Retinal pigment epithelial cell (primary cell): ENCODE measurements around the gene TAL1.
"Not testable (repeated sequence)": the region's sequence is repeated elsewhere in the genome, so short reads cannot be mapped to it uniquely, and the experiment has no call there.

ENCODE experiments used
- DNase-seq: peaks from one replicate; pipeline ENCODE4 v3.0.0-alpha.2; 2010; ENCODE audit warnings: low read depth
- H3K4me3 ChIP-seq: 2 replicates; pipeline ENCODE4 v1.5.1; 2011; ENCODE audit warnings: mild to moderate bottlenecking, low read length, control low read depth, moderate library complexity
- TF ChIP-seq, protein P1 (sequence below): conservative IDR thresholded peaks from 2 replicates; pipeline ENCODE4 v1.5.1; 2011; ENCODE audit warnings: low read depth, low read length, control low read depth, inconsistent platforms

TAL1 gene

DNA sequence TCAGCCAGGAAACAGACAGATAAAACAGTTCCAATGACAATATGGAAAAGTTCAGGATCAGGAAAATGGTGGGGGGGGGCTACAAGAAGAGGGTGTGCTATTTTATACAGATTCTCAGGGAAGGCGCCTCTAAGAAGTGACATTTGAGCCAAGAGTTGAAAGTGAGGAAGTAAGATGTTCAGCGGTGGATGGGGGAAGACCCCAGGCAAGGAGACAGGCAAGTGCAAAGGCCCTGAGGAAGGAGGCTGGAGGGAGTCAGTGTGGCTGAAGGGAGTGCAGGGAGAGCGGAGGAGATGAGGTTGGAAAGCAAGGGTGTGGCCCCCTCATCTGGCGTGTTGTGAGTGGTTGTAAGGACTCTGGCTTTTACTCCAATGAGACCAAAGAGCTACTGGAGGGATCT lies 33.8 kb downstream of the TAL1 start:
- DNase-seq = no peak
- TF ChIP-seq, protein P1, sequence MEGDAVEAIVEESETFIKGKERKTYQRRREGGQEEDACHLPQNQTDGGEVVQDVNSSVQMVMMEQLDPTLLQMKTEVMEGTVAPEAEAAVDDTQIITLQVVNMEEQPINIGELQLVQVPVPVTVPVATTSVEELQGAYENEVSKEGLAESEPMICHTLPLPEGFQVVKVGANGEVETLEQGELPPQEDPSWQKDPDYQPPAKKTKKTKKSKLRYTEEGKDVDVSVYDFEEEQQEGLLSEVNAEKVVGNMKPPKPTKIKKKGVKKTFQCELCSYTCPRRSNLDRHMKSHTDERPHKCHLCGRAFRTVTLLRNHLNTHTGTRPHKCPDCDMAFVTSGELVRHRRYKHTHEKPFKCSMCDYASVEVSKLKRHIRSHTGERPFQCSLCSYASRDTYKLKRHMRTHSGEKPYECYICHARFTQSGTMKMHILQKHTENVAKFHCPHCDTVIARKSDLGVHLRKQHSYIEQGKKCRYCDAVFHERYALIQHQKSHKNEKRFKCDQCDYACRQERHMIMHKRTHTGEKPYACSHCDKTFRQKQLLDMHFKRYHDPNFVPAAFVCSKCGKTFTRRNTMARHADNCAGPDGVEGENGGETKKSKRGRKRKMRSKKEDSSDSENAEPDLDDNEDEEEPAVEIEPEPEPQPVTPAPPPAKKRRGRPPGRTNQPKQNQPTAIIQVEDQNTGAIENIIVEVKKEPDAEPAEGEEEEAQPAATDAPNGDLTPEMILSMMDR = no peak
- no peak overlapping the region for H3K4me3 ChIP-seq

DNA sequence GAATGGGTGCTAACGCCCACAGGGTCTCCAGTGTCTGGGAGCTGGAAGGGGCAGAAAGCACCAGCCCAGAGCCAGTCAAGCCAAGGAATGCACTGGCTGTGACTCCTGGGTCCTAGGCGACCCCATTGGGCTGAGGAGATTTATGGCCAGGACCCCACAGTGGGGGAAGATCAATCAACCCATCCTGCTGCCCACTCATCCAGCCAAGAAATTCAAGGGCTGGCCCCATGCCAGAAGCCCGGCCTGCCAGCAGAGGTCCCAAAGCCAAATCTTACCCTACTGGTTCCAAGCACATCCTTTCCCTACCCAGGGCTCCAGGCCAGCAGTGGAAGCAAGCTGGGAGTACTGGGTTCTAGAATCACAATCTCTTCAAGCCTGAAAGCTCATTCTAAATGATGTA lies 35.4 kb downstream of the TAL1 start:
- TF ChIP-seq, protein P1 = no peak

DNA sequence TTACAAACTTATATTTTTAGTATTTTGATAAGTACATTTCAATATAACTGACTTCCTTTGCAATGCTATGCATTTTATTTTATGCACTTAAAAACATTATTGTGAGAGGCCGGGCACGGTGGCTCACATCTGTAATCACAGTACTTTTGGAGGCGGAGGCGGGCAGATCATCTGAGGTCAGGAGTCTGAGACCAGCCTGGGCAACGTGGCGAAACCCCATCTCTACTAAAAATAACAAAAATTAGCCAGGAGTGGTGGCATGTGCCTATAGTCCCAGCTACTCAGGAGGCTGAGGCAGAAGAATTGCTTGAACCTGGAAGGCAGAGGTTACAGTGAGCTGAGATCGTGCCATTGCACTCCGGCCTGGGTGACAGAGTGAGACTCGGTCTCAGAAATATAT lies 36.0 kb downstream of the TAL1 start:
- DNase-seq, H3K4me3 ChIP-seq: not testable (repeated sequence)

More for the DNA sequence above, 35.4 kb downstream of the TAL1 start:
- no peak overlapping the region for H3K4me3 ChIP-seq
- DNase-seq = no peak

DNA sequence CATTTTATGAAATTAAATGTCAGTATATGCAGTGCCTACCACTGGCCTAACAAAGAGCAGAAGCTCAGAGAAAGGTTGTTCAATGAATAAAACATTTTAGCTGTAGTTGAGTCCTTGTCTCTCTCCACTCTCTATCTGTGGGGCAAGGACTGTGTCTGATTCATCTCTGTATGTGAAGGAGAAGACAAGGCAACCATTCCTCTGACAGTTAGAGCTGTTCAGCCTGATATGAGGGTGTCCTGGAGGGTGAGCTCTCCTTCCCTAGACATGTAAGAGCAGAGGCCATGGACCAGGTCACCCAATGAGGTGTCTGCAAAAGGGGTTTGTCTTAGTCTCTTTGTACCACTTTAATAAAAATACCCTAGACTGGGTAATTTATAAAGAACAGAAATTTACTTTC lies 37.7 kb downstream of the TAL1 start:
- TF ChIP-seq, protein P1 = no peak
- no peak for DNase-seq
- no peak overlapping the region for H3K4me3 ChIP-seq

DNA sequence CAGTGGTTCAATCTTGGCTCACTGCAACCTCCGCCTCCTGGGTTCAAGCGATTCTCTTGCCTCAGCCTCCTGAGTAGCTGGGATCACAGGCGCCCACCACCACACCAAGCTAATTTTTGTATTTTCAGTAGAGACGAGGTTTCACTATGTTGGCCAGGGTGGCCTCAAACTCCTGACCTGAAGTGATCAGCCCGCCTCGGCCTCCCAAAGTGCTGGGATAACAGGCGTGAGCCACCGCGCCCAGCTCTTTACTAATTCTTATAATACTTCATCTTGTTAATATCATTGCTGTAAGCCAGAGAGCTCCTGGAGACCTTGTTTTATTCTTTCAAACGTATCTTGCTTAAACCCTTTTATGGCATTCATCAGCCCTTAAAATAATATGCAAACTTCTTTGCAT lies 38.5 kb downstream of the TAL1 start:
- DNase-seq, H3K4me3 ChIP-seq: not testable (repeated sequence)

DNA sequence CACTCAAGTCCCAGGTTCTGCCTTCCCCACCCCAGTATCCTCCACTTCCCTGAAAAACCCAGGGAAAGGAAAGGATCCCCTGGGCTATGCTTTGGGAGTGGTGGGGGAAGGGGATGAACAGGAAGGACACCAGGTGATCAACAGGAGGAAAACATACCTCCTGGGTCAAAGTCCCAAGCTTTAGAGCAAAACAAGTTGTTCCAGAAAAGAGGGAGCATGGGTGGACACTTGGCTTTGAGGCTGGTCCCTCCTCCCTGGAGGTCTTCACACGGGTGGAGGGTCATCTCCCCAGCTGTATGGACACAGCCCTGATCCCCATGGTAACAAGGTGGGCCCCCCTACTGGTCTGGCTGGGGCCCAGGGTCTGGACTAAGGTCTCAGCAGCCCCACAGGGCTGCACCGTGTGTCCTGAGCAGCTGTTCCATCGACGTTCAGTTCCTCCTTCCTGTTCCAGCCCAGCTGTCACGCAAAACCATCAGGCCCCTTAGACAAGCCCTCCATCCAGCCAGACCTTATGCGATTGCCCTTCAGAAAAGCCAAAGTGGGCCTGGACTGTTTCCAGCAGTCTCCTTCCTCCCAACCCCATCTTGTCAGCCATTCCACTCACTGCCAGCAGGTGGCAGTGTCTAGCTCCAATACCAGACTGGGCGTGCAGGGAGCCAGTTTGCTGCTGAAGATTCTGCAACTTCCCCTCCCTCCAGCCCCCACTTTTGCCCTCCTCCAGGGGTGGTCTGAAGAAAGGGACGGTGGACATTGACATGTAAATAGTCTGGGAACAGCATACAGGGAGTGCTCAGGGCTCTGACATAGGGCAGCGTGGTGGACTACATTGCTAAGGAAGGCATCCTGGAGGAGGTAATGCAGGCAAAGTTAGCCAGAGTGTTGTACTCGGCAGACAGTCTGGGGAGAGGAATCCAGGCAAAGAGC lies 39.3 kb downstream of the TAL1 start:
- no peak for DNase-seq
- TF ChIP-seq, protein P1 = peak; percentile 99
- H3K4me3 ChIP-seq = no peak overlapping the region

DNA sequence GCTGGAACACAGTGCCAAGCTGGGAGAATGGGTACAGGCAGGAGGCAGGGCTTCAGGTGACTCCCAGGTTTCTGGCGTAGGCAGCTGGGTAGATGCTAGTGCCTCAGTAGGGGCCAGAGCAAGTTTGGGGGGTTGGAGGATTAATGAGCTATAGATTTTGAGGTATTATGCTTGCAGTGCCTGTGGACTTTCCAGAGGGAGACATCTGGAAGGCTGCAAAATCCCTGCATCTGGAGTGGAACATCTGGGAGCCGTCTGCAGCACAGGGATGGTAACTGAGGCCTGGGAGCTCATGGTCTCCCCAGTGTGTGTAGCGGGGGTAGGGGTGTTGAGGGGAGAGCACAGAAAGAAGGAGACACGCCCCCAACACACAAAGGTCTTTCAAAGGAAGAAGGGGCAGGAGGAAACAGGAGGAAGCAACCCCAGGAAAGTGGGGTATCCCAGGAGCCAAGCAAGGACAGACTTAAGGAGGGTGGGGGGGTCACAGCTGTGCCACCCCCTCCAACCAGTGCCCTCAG lies 40.0 kb downstream of the TAL1 start:
- DNase-seq = no peak
- TF ChIP-seq, protein P1 = no peak
- no peak overlapping the region for H3K4me3 ChIP-seq

DNA sequence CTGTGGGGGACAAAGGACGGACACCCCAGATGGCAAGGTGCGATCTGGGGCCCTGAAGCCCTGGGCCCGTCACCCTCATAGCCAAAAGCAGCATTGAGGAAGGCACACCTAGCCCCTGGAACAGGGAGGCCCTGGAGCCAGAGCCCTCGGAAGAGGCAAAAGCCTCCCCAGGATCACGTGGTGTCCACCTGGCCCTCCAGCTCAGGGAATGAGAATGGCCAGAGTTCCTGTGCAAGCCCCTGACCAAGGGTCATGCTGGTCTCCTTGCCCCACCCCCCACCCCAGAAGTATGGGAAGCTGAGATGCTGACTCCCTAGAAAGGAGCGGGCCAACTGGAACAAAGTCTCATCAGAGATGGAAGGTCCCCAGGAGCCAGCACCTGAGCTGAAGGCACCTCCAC lies 41.2 kb downstream of the TAL1 start:
- no peak overlapping the region for H3K4me3 ChIP-seq
- TF ChIP-seq, protein P1 = no peak
- DNase-seq = no peak
